Kidney epithelial cell (primary cell): ENCODE results near the gene SCYGR4. TPM values are rescaled to one million over a fixed set of nuclear protein-coding genes. Genes with fewer than 3 reads are reported as not detected.
A peak's percentile ranks its signal among the peaks of the same experiment; 100 is the strongest.
"Not testable (repeated sequence)": the region's sequence is repeated elsewhere in the genome, so short reads cannot be mapped to it uniquely, and the experiment has no call there.

ENCODE experiments used
- DNase-seq: peaks from one replicate; pipeline ENCODE4 v3.0.0-alpha.2; 2010; ENCODE audit warnings: low read depth
- H3K27me3 ChIP-seq: 2 replicates; pipeline ENCODE4 v1.6.0; 2011; ENCODE audit warnings: low read length; ENCODE audit not compliant: control insufficient read depth, insufficient read depth
- H3K36me3 ChIP-seq: 2 replicates; pipeline ENCODE4 v1.5.1; 2011; ENCODE audit warnings: low read length; ENCODE audit not compliant: control insufficient read depth, insufficient read depth
- H3K4me3 ChIP-seq: 2 replicates; pipeline ENCODE4 v1.5.1; 2011; ENCODE audit warnings: low read depth, mild to moderate bottlenecking, control low read depth, low read length
- total RNA-seq: library from RNA; depleted of rRNA; stranded (reverse); fragments of >200 nt; gene quantifications from 2 replicates; pipeline ENCODE4 v1.2.3, GENCODE V29; 2015
- TF ChIP-seq, protein P1 (sequence below): IDR thresholded peaks from 2 replicates; pipeline ENCODE4 v1.5.1; 2011; ENCODE audit warnings: mild to moderate bottlenecking, moderate library complexity, low read length, control low read depth, inconsistent platforms; ENCODE audit not compliant: insufficient read depth, poor library complexity, severe bottlenecking

SCYGR4 gene
- total RNA-seq, 1 donor from 2014 or later: not detected

DNA sequence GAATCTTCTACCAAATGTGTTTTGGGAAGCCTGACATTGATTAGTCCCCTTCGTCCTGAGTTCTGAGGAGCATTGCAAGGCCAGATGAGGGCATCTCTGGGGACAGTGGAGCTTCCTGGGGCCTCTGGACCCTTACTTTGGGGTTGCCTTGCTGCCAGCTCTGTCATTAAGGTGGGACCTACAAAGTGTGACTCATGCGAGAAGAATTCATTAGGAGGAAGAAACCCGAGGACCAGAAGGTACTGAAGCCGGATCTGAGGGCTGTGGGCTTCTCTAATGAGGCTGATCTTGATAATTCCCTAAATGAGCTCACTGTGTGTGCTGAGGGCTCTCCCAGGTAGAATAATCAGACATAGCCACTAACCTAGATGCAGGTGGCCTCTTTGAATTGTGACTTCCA, 19.3 kb upstream of the SCYGR4 start:
- Histone ChIP-seq H3K27me3 (no peaks in the 10 kb centered on the region), H3K4me3 (no peak overlapping the region), H3K36me3 (no peaks in the 10 kb centered on the region)
- TF ChIP-seq, protein P1, sequence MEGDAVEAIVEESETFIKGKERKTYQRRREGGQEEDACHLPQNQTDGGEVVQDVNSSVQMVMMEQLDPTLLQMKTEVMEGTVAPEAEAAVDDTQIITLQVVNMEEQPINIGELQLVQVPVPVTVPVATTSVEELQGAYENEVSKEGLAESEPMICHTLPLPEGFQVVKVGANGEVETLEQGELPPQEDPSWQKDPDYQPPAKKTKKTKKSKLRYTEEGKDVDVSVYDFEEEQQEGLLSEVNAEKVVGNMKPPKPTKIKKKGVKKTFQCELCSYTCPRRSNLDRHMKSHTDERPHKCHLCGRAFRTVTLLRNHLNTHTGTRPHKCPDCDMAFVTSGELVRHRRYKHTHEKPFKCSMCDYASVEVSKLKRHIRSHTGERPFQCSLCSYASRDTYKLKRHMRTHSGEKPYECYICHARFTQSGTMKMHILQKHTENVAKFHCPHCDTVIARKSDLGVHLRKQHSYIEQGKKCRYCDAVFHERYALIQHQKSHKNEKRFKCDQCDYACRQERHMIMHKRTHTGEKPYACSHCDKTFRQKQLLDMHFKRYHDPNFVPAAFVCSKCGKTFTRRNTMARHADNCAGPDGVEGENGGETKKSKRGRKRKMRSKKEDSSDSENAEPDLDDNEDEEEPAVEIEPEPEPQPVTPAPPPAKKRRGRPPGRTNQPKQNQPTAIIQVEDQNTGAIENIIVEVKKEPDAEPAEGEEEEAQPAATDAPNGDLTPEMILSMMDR: no peak
- peak; percentile 7 for DNase-seq

DNA sequence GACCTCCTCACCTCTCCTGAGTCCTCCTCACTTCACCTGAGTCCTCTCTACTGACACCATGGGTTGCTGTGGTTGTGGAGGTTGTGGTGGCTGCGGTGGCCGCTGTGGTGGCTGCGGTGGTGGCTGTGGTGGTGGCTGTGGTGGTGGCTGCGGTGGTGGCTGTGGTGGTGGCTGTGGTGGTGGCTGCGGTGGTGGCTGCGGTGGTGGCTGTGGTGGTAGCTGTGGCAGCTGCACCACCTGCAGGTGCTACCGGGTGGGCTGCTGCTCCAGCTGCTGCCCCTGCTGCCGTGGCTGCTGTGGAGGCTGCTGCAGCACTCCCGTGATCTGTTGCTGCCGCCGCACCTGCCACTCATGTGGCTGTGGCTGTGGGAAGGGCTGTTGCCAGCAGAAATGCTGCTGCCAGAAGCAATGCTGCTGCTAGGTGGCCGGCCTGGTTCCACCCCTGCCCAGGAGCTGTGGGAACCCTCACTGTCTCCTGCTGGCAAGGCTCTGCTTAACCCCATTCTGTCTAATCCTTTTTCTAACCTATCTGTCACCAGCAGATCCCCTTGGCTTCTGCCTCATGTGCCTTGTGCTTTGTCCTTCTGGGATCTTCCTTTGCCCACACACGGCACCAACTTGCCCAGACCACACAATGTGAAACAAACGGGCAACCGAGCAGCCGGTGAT, 18.3 kb upstream of the SCYGR4 start, which contains the start of gene SCYGR2:
SCYGR2 (plus strand) TSS at position 59 of the 669 bp plus-strand sequence; CDS start at position 59, 0 bp downstream.
- H3K4me3 ChIP-seq, DNase-seq, H3K27me3 ChIP-seq, H3K36me3 ChIP-seq: not testable (repeated sequence)

DNA sequence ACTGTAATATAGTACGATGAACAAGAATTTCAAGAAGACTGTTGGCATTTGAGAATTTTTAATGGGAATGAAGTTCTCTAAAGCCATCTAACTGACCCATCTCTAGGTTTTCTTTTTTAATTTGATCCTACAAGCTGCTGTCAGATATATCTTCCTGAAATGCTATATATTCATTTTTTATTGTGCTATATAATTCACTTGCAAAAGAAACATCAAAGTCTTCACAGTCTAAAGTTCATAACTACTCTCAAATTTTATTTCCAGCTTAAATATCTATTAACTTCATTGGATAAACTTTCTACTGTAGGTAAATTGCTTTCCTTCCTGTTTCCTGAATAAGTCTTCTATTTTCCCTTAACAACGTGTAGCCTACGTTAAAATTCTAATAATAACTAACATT, 14.9 kb upstream of the SCYGR4 start:
- Histone ChIP-seq H3K36me3 (no peaks in the 10 kb centered on the region), H3K4me3 (no peak overlapping the region), H3K27me3 (no peaks in the 10 kb centered on the region)
- TF ChIP-seq, protein P1: no peak
- no peak for DNase-seq

- no peaks in the 10 kb centered on the region for H3K27me3 ChIP-seq
- no peak for DNase-seq
- H3K4me3 ChIP-seq: no peak overlapping the region
- H3K36me3 ChIP-seq: no peaks in the 10 kb centered on the region
- TF ChIP-seq, protein P1: no peak
Observed at GRCh38 chr2:227606476-227606875, 10.8 kb upstream of the SCYGR4 start.

DNA sequence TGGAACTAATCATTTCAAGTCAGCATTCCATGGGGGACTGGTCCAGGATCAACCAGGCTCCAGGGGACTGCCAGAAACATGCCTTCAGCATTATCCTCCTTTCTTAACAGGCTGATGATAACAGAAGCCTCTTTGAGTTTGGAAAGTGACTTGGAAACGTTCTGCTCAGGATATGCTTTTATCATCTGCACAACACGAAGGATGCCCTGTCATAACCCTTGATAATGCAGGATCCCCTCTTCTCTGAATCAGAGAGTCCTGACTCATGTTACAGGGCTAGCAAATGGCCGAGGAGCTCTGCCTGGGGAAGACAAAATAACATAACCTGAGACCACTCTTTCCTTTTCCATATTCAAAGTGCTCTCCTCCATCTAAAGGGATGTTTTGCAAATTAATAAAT, 9.4 kb upstream of the SCYGR4 start:
- TF ChIP-seq, protein P1: no peak
- no peak for DNase-seq
- H3K4me3 ChIP-seq: no peak overlapping the region
- H3K36me3 ChIP-seq: no peaks in the 10 kb centered on the region
- H3K27me3 ChIP-seq: no peaks in the 10 kb centered on the region

DNA sequence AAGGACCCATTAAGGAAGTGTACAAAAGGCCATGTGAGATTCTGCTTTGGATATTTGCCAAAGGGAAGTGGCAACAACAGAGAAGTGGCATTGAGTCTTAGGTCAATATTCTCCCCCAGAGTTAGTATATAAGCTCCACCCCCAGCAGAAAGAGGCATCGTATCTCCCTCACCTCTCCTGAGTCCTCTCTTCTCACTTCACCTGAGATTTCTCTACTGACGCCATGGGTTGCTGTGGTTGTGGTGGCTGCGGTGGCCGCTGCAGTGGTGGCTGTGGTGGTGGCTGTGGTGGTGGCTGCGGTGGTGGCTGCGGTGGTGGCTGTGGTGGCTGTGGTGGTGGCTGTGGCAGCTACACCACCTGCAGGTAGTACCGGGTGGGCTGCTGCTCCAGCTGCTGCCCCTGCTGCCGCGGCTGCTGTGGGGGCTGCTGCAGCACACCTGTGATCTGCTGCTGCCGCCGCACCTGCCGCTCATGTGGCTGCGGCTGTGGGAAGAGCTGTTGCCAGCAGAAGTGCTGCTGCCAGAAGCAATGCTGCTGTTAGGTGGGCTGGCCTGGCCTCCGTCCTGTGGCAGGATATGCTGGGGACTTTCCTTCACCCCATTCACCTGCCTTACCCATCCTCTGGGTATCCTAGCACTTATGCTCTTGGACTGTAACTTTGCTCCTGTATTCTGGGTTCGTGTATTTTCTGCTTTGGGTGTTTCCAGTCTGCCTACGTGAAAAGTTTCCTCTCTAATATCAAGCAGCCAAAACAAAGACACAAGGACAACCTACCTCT, 8.5 kb upstream of the SCYGR4 start:
- TF ChIP-seq, protein P1: no peak
- Histone ChIP-seq H3K36me3 (no peaks in the 10 kb centered on the region), H3K4me3 (no peak overlapping the region), H3K27me3 (no peaks in the 10 kb centered on the region)
- DNase-seq: no peak
